Endothelial cell of umbilical vein (primary cell): ENCODE results near the gene TF. TPM values are rescaled to one million over a fixed set of nuclear protein-coding genes. Genes with fewer than 3 reads are reported as not detected.

Experiments used
- BruUV-seq: library from RNA; stranded (reverse); fragments of 400-500 nt; replicated peaks from 2 replicates; lab custom pipeline; 2021; lab: Mats Ljungman, UMichigan
- CTCF ChIA-PET: fragments of 300-600, 350-600 bp; sonication (Branson Sonifier 250); formaldehyde crosslinking; loops from one replicate; lab custom pipeline; 2021; ENCODE audit warnings: antibody characterized with exemption, inconsistent platforms; lab: Charles Lee
- POLR2A ChIA-PET: fragments of 300-600, 350-600 bp; sonication (Branson Sonifier 250); formaldehyde crosslinking; loops from one replicate; lab custom pipeline; 2021; ENCODE audit warnings: antibody characterized with exemption, inconsistent platforms; lab: Charles Lee
- DNase-seq: peaks from one replicate; pipeline ENCODE4 v3.0.0-alpha.2; 2011; ENCODE audit warnings: low read depth, low spot score
- FAIRE-seq: peaks from 2 replicates; lab custom pipeline; 2011; peaks lifted over from hg19 to GRCh38; lab: Jason Lieb, UNC
- H2AFZ ChIP-seq: 2 replicates; pipeline ENCODE4 v1.6.0; 2012; ENCODE audit warnings: low read depth, low read length, control low read depth, inconsistent platforms
- H3K27ac ChIP-seq: 2 replicates; pipeline ENCODE4 v1.5.1; 2011; ENCODE audit warnings: low read depth, mild to moderate bottlenecking, control low read depth, low read length, moderate library complexity; ENCODE audit not compliant: insufficient read depth
- H3K27me3 ChIP-seq, 2 experiments: 2 replicates each; pipeline versions ENCODE4 v1.6.0 to v1.6.1; 2011; ENCODE audit warnings: low read length in 2 of 2, mixed read lengths in 1 of 2; ENCODE audit not compliant: control insufficient read depth in 2 of 2, insufficient read depth in 2 of 2
- H3K36me3 ChIP-seq, 2 experiments: 2 replicates in 1 of 2; 3 replicates in 1 of 2; pipeline ENCODE4 v1.5.1; 2011; ENCODE audit warnings: low read length in 2 of 2, mild to moderate bottlenecking in 1 of 2, moderate library complexity in 1 of 2; ENCODE audit not compliant: control insufficient read depth in 2 of 2, insufficient read depth in 2 of 2; ENCODE audit errors: extremely low read depth in 1 of 2
- H3K4me1 ChIP-seq: 3 replicates; pipeline ENCODE4 v1.5.1; 2011; ENCODE audit warnings: mild to moderate bottlenecking, low read length; ENCODE audit not compliant: control insufficient read depth, insufficient read depth; ENCODE audit errors: extremely low read depth
- H3K4me2 ChIP-seq: 2 replicates; pipeline ENCODE4 v1.6.1; 2011; ENCODE audit warnings: low read length, control low read depth, mixed read lengths; ENCODE audit not compliant: insufficient read depth
- H3K4me3 ChIP-seq, 3 experiments: fragments of 200-600 bp in 1 of 3; sonication (generic), shearing (Covaris generic) in 1 of 3; replicated peaks in 1 of 3; 2 replicates each; pipeline ENCODE4 v1.5.1; 2011 to 2016; ENCODE audit warnings: control low read depth in 3 of 3, low read length in 3 of 3, mild to moderate bottlenecking in 2 of 3, inconsistent platforms in 1 of 3, low read depth in 1 of 3, moderate library complexity in 1 of 3; ENCODE audit not compliant: insufficient read depth in 1 of 3
- H3K79me2 ChIP-seq: 2 replicates; pipeline ENCODE4 v1.6.0; 2012; ENCODE audit warnings: low read length, inconsistent platforms; ENCODE audit not compliant: control insufficient read depth, insufficient read depth
- H3K9ac ChIP-seq: replicated peaks from 2 replicates; pipeline ENCODE3; 2011; ENCODE audit warnings: low read length, control low read depth; ENCODE audit not compliant: insufficient read depth; ENCODE audit errors: extremely low read depth
- H3K9me1 ChIP-seq: replicated peaks from 3 replicates; pipeline ENCODE4 v1.6.0; 2011; ENCODE audit warnings: mild to moderate bottlenecking, low read length; ENCODE audit not compliant: control insufficient read depth, insufficient read depth; ENCODE audit errors: extremely low read depth
- H3K9me3 ChIP-seq: replicated peaks from 2 replicates; pipeline ENCODE4 v1.5.1; 2012; ENCODE audit warnings: low read length, inconsistent platforms; ENCODE audit not compliant: control insufficient read depth, insufficient read depth
- H4K20me1 ChIP-seq: replicated peaks from 2 replicates; pipeline ENCODE3; 2011; ENCODE audit warnings: mild to moderate bottlenecking, low read length; ENCODE audit not compliant: control insufficient read depth, insufficient read depth; ENCODE audit errors: extremely low read depth
- EZH2 ChIP-seq: IDR thresholded peaks from 2 replicates; pipeline ENCODE4 v1.6.1; 2012; ENCODE audit warnings: borderline replicate concordance, low read depth, mild to moderate bottlenecking, moderate library complexity, low read length, inconsistent platforms; ENCODE audit not compliant: severe bottlenecking
- POLR2AphosphoS5 ChIP-seq: IDR thresholded peaks from 2 replicates; pipeline ENCODE4 v1.6.1; 2012; ENCODE audit warnings: low read depth, mild to moderate bottlenecking, control low read depth, low read length, moderate library complexity; ENCODE audit not compliant: insufficient read depth
- dilution Hi-C: fragments of 300-500 bp; cut with MboI; formaldehyde crosslinking; loops from one replicate; pipeline ENCODE4 v1.15.0; 2019; ENCODE audit warnings: low sequenced_read_pairs; ENCODE audit not compliant: extremely low pct_ligation_motif_present
- intact Hi-C: fragments of 100-400 bp; cut with micrococcal nuclease; formaldehyde crosslinking; loops from one replicate; pipeline ENCODE4 v1.10.0; 2022
- polyA plus RNA-seq, 4 experiments: library from polyadenylated mRNA; depleted of rRNA in 3 of 4; stranded (reverse) in 3 of 4; unstranded in 1 of 4; fragments of >200 nt; gene quantifications; 2 replicates each; pipeline versions ENCODE4 v1.2.1 to v1.2.3, GENCODE V29; 2011 to 2012; ENCODE audit warnings: missing spikeins in 1 of 4
- total RNA-seq: library from RNA; stranded (reverse); gene quantifications from 2 replicates; pipeline ENCODE4 v1.2.3, GENCODE V29; 2021
- TF ChIP-seq, protein P1 (sequence below): IDR thresholded peaks from 2 replicates; pipeline ENCODE4 v1.6.1; 2011; ENCODE audit not compliant: insufficient read depth, insufficient read length
- TF ChIP-seq, protein P2 (sequence below), 2 donors: IDR thresholded peaks; 1 replicate in 1 of 2; 2 replicates in 1 of 2; pipeline ENCODE4 v1.5.1; 2011; ENCODE audit warnings: low read length in 2 of 2, mild to moderate bottlenecking in 2 of 2, moderate library complexity in 2 of 2, control low read depth in 1 of 2, inconsistent platforms in 1 of 2, low read depth in 1 of 2; ENCODE audit not compliant: insufficient read depth in 1 of 2; ENCODE audit errors: extremely low read depth in 1 of 2

The TF gene
- total and polyA plus RNA-seq, 2 donors (not counting 3 experiments of a cell fraction or from before 2014, with no cell fraction given) = 0.32 to 0.69 TPM

DNA sequence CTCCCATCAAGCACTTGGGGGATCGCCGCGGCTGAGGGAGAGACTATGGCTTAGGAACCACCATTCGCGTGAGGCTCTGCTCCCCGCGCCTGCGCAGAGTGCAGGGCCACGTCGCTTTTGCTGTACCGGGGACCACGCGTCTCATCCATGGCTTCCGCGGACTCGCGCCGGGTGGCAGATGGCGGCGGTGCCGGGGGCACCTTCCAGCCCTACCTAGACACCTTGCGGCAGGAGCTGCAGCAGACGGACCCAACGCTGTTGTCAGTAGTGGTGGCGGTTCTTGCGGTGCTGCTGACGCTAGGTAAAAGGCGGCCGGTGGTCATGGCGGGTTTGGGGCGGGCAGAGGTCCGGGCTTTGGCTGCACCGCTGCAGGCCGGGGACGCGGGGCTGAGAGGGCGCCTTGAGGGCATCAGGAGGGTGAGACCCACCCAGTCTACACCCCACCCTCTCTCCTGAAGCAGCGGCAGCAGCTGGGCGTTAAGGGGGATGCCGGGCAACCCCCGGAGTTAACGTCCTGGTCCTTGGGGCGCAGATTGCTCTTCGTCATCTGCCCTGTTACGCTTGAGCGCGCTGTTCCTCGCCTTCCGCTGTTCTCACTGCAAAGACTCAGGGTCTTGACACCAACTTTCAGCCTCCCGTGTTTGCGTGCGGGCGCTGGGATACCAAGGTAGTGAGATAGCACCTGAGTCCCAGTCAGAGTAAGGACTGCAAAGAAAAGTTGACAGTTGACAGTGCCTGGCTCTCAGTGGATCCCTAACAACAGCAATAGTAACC, 59.7 kb downstream of the TF start, which contains the start of gene SRPRB:
SRPRB (plus strand) TSS at position 114 of the 774 bp plus-strand sequence; CDS start at position 148, 34 bp downstream.
- no TSS peak for BruUV-seq
- Histone ChIP-seq H3K79me2 (peaks cover 8% of the 10 kb centered on the region), H3K4me2 (peak within 1 kb of the TSS; percentile 92), H3K27ac (peak within 1 kb of the TSS; percentile 35), H3K27me3 (peaks cover 3 to 7% of the 10 kb centered on the region in 2 experiments), H3K4me3 (peak within 1 kb of the TSS; percentile 71 to 95 (median 82)), H3K9me1 (no peaks in the 10 kb centered on the region), H3K36me3 (peaks cover 0 to 6% of the 10 kb centered on the region in 2 experiments), H2AFZ (peak within 1 kb of the TSS; percentile 84), H4K20me1 (no peaks in the 10 kb centered on the region), H3K9ac (peak within 1 kb of the TSS; percentile 45), H3K4me1 (peaks cover 6% of the 10 kb centered on the region), H3K9me3 (no peaks in the 10 kb centered on the region)
- POLR2A ChIA-PET = no interaction called here
- CTCF ChIA-PET = interaction anchor here (0.8 to 1.8 kb wide), 3 partner anchors 11 to 122 kb away, joined by 3 to 9 read pairs (median 3); no protein-coding TSS in a partner anchor
- dilution Hi-C loops (no loop called here), intact Hi-C loops (loop anchor here (1.0 to 10.0 kb wide), 6 partner anchors 143 to 1081 kb away; partner anchors contain the start of genes CDV3, NPHP3 and TMEM108)
- DNase-seq (peak; percentile 95), FAIRE-seq (peak; percentile 94)
- TF ChIP-seq, protein P1, sequence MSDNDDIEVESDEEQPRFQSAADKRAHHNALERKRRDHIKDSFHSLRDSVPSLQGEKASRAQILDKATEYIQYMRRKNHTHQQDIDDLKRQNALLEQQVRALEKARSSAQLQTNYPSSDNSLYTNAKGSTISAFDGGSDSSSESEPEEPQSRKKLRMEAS = peak; percentile 58
- TF ChIP-seq POLR2AphosphoS5 (peak; percentile 81), EZH2 (no peak)
- TF ChIP-seq, protein P2, sequence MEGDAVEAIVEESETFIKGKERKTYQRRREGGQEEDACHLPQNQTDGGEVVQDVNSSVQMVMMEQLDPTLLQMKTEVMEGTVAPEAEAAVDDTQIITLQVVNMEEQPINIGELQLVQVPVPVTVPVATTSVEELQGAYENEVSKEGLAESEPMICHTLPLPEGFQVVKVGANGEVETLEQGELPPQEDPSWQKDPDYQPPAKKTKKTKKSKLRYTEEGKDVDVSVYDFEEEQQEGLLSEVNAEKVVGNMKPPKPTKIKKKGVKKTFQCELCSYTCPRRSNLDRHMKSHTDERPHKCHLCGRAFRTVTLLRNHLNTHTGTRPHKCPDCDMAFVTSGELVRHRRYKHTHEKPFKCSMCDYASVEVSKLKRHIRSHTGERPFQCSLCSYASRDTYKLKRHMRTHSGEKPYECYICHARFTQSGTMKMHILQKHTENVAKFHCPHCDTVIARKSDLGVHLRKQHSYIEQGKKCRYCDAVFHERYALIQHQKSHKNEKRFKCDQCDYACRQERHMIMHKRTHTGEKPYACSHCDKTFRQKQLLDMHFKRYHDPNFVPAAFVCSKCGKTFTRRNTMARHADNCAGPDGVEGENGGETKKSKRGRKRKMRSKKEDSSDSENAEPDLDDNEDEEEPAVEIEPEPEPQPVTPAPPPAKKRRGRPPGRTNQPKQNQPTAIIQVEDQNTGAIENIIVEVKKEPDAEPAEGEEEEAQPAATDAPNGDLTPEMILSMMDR (IDR thresholded peaks at IDR 0.05; ENCODE audit: extremely low read depth in 1 of 2, insufficient read depth in 1 of 2, low read depth in 1 of 2, low read length in 2 of 2) = no peak
